ENCODE data around the gene SLCO1A2. TPM values are rescaled to one million over a fixed set of nuclear protein-coding genes. Genes with fewer than 3 reads are reported as not detected.

Gene SLCO1A2
- total and polyA plus RNA-seq, 2 donors (not counting 3 experiments of a cell fraction or from before 2014, with no cell fraction given), result not detected

- Histone ChIP-seq H3K36me3 (ENCODE audit: control insufficient read depth in 2 of 2, extremely low read depth in 1 of 2, insufficient read depth in 2 of 2, low read length in 2 of 2) (no peaks in the 10 kb centered on the region), H3K27ac (ENCODE audit: insufficient read depth, low read depth, low read length) (no peak within 1 kb of the TSS), H3K27me3 (ENCODE audit: control insufficient read depth in 2 of 2, insufficient read depth in 2 of 2, low read length in 2 of 2) (no peaks in the 10 kb centered on the region), H3K9ac (replicated peaks; ENCODE audit: extremely low read depth, insufficient read depth, low read length) (no peak within 1 kb of the TSS), H3K9me1 (replicated peaks; ENCODE audit: control insufficient read depth, extremely low read depth, insufficient read depth, low read length) (no peaks in the 10 kb centered on the region), H3K4me1 (ENCODE audit: control insufficient read depth, extremely low read depth, insufficient read depth, low read length) (peaks cover 9% of the 10 kb centered on the region), H3K4me2 (ENCODE audit: insufficient read depth, low read length) (no peak within 1 kb of the TSS), H3K9me3 (replicated peaks; ENCODE audit: control insufficient read depth, insufficient read depth, low read length) (no peaks in the 10 kb centered on the region), H3K79me2 (ENCODE audit: control insufficient read depth, insufficient read depth, low read length) (no peaks in the 10 kb centered on the region), H2AFZ (ENCODE audit: low read depth, low read length) (no peak within 1 kb of the TSS), H3K4me3 (replicated peaks in 1 of 3; ENCODE audit: insufficient read depth in 1 of 3, low read depth in 1 of 3, low read length in 3 of 3) (no peak within 1 kb of the TSS), H4K20me1 (replicated peaks; ENCODE audit: control insufficient read depth, extremely low read depth, insufficient read depth, low read length) (no peaks in the 10 kb centered on the region)
- BruUV-seq (replicated peaks), result no TSS peak
- TF ChIP-seq POLR2A (IDR thresholded peaks at IDR 0.05; ENCODE audit: low read depth, low read length), result no peak
- no peak for TF ChIP-seq POLR2AphosphoS5 (IDR thresholded peaks at IDR 0.05; ENCODE audit: insufficient read depth, low read depth, low read length)
- no peak for TF ChIP-seq JUN (IDR thresholded peaks at IDR 0.05; ENCODE audit: borderline replicate concordance, insufficient read depth, insufficient read length, low read depth)
- no peak for TF ChIP-seq EZH2 (IDR thresholded peaks at IDR 0.05; ENCODE audit: borderline replicate concordance, low read depth, low read length, severe bottlenecking)
- no peak for TF ChIP-seq FOS (IDR thresholded peaks at IDR 0.05; ENCODE audit: borderline replicate concordance, insufficient read depth, low read length)
- no peak for TF ChIP-seq GATA2 (IDR thresholded peaks at IDR 0.05; ENCODE audit: insufficient read depth, insufficient read length, low read depth, low read length)
- TF ChIP-seq MYC (IDR thresholded peaks at IDR 0.05; ENCODE audit: low read depth, low read length), result no peak
- no peak for TF ChIP-seq MAX (IDR thresholded peaks at IDR 0.05; ENCODE audit: insufficient read depth, insufficient read length)
- TF ChIP-seq, protein P1, sequence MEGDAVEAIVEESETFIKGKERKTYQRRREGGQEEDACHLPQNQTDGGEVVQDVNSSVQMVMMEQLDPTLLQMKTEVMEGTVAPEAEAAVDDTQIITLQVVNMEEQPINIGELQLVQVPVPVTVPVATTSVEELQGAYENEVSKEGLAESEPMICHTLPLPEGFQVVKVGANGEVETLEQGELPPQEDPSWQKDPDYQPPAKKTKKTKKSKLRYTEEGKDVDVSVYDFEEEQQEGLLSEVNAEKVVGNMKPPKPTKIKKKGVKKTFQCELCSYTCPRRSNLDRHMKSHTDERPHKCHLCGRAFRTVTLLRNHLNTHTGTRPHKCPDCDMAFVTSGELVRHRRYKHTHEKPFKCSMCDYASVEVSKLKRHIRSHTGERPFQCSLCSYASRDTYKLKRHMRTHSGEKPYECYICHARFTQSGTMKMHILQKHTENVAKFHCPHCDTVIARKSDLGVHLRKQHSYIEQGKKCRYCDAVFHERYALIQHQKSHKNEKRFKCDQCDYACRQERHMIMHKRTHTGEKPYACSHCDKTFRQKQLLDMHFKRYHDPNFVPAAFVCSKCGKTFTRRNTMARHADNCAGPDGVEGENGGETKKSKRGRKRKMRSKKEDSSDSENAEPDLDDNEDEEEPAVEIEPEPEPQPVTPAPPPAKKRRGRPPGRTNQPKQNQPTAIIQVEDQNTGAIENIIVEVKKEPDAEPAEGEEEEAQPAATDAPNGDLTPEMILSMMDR (IDR thresholded peaks at IDR 0.05; ENCODE audit: extremely low read depth in 1 of 2, insufficient read depth in 1 of 2, low read depth in 1 of 2, low read length in 2 of 2), result no peak
- DNase-seq (ENCODE audit: low read depth, low spot score), result no peak
- no peak for FAIRE-seq
- POLR2A ChIA-PET, result no interaction called here
- dilution Hi-C loops (cut with MboI; ENCODE audit: extremely low pct_ligation_motif_present, low sequenced_read_pairs), result no loop called here
- intact Hi-C loops (cut with micrococcal nuclease), result no loop called here
- CTCF ChIA-PET, result interaction anchor here (0.9 to 1.3 kb wide), 2 partner anchors 12 to 65 kb away, joined by 3 to 4 read pairs; partner anchors contain the start of gene PYROXD1
These were observed 37.9 kb upstream of the SLCO1A2 start, which contains the start of gene IAPP for GRCh38 chr12:21372602-21373001. Gene IAPP (plus strand): TSS chr12:21372902. CDS start chr12:21373352, 450 bp downstream.

Data from endothelial cell of umbilical vein (primary cell).